CD4-positive, alpha-beta T cell treated with Interleukin-10 for 1 hour (primary cell): ENCODE measurements around the gene KCNG2.
"Not testable (repeated sequence)": the region's sequence is repeated elsewhere in the genome, so short reads cannot be mapped to it uniquely, and the experiment has no call there.

Source experiments
- DNase-seq: peaks from one replicate; pipeline ENCODE4 v3.0.0-alpha.2; 2020

Gene KCNG2, protein sequence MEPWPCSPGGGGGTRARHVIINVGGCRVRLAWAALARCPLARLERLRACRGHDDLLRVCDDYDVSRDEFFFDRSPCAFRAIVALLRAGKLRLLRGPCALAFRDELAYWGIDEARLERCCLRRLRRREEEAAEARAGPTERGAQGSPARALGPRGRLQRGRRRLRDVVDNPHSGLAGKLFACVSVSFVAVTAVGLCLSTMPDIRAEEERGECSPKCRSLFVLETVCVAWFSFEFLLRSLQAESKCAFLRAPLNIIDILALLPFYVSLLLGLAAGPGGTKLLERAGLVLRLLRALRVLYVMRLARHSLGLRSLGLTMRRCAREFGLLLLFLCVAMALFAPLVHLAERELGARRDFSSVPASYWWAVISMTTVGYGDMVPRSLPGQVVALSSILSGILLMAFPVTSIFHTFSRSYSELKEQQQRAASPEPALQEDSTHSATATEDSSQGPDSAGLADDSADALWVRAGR

DNA sequence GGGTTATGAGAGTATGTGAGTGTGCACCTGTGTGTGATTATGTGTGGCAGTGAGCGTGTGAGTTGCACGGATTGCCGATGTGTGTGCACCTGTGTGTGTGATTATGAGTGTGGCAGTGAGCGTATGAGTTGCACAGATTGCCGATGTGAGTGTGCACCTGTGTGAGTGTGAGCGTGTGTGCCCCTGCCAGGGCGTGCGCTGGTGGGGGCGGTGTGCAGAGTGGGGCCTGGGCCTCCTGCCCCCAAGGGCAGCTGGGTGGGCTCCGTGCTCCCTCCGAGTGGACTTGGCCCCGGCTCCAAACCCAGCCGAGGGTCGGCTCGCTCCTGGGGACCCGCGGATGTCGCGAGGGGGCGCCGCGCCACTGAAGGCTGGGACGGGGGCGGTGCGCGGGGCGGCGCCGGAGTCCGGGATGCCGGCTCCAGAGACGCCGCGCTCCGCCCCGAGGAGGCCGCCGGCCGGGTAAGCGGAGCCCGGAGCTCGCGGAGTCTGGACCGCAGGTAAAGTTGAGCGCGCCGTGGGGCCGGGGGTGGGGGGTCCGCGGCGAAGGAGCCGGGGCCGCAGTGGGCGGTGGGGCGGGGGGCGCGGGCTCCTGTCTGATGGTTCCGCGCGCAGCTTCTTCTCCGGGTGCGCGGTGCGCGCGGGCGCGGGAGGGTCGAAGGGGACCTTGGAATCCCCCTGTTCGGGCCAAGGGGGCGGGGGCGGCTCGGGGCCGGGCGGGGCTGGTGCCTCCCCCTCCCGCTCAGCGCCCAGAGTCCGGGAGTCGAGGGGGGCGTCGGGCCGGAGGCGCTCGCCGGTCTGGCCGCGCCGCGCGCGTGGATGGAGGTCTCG lies at the start of gene KCNG2:
TSS of gene KCNG2 (plus strand) at position 421 of the 828 bp plus-strand sequence. CDS start 65,730 bp downstream, outside the sequence.
- no peak for DNase-seq

DNA sequence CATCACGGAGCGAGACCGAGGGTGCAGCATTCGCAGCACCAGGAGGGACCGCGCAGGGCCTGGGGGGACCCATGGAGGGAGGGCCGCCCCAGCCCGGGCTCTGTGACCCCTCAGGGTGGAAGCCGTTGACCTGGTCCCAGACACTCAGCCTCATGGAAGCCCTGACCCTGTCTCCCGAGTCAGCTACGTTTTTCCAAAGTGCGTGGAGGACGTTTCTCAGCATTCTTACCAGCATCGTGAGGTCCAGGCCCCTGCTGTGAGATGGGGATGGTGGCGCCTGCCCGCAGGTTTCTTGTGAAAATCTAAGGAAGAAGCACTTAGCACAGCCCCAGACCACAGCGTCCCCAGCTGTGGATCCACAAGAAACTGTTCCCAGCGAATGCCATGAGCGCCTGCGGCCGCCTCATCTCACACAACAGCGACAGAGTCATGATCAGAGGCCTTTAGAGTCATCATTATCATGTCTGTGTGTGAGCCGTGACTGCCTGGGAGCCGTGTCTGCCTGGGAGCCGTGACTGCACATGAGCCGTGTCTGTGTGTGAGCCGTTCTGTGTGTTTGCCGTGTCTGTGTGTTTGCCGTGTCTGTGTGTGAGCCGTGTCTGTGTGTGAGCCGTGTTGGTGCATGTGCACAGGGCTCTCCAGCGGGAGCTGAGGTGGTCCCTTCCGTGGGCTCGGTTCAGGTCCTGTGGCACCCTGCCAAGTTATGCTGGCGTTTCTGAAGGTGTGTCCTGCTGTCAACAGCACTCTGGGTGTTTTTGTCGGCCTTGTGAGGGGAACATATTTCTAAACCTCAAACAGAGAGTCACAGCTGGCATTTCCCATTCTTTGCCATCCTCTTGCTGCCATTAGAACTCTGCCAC lies 49.2 kb upstream of the KCNG2 start:
- DNase-seq, result no peak

DNA sequence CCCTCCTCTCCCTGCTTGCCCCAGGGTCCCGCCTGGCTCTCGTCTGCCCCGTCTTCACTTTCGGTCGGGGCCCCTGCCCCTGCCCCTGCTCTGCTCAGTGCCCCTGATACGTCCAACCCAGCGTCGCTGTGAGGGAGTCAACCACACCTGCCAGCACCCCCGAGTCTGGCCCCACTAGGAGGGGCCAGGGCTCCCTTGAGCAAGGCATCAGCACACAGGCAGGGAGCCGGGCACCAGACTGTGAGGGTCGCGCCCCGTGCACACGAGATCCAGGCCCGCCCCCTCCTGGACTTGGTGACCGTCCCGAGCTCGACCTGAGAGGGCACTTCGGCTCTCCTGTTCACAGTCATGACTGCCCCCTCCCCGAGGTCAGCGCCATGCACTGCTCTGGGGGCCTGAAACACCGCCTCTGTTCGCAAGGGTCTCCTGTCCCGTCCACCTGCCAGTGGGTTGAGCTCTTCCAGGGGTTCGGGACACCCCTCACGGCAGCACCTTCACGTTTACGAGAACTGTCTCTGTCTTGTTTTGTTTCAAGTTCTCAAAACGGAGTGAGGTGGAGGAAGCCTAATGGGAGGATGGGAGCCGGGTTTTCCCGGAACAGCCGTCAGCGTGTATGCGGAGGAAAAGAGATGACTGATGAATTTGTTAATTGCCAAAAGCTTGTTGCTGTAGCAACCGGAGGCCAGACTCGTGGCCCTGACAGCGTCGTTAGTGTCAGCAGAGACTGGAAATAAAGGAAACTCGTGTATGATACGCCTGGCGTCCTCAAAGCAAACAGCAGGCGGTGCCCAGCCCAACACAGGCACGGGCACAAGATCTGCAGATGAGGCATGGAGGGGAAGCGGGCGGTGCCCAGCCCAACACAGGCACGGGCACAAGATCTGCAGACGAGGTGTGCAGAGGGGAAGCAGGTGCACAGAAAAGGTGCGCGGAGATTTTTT lies 48.2 kb upstream of the KCNG2 start:
- DNase-seq, result no peak

DNA sequence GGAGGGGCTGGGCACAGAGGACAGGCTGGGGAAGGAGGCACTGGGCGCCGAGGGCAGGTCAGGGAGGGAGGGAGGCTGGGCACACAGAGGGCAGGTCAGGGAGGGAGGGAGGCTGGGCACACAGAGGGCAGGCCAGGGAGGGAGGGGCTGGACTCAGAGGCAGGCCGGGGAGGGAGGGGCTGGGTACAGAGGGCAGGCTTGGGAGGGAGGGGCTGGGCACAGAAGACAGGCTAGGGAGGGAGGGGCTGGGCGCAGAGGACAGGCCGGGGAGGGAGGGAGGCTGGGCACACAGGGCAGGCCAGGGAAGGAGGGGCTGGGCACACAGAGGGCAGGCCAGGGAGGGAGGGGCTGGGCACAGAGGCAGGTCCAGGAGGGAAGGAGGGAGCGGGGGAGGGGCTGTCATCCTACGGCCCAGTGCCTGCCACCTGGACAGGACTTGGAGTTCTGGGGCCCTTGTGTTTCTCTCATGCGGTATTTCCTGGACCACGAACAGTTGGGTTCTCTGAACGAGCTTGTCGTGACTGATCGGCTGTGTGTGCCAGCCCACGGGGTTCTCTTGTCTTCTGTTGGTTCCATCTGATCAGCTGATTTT lies 46.7 kb upstream of the KCNG2 start:
- no peak for DNase-seq

DNA sequence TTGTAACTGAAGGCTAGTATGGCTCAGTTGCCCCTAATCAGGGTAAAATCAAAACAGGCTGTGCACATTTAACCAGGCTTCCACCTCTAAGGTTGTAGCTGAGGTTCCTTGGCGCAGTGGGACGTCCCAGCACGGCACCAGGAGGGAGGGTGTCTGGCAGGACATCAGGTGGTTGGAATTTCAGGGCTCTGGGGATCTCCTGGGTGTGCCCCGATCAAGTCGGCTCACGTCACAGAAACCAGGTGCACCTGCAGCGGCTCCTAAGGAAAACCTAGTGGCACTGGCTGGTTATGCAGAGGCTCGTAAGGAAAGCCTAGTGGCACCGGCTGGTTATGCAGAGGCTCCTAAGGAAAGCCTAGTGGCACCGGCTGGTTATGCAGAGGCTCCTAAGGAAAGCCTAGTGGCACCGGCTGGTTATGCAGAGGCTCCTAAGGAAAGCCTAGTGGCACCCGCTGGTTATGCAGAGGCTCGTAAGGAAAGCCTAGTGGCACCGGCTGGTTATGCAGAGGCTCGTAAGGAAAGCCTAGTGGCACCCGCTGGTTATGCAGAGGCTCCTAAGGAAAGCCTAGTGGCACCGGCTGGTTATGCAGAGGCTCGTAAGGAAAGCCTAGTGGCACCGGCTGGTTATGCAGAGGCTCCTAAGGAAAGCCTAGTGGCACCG lies 45.7 kb upstream of the KCNG2 start:
- not testable (repeated sequence) for DNase-seq

DNA sequence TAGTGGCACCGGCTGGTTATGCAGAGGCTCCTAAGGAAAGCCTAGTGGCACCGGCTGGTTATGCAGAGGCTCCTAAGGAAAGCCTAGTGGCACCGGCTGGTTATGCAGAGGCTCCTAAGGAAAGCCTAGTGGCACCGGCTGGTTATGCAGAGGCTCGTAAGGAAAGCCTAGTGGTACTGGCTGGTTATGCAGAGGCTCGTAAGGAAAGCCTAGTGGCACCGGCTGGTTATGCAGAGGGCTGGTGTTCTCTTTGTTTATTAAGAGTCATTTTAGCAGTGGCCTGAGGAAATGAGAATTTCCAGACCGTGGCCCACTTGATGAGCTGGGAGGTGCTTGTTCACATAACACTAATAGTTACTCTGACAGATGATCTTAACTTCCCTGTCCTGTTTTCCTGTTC lies 44.8 kb upstream of the KCNG2 start:
- not testable (repeated sequence) for DNase-seq

DNA sequence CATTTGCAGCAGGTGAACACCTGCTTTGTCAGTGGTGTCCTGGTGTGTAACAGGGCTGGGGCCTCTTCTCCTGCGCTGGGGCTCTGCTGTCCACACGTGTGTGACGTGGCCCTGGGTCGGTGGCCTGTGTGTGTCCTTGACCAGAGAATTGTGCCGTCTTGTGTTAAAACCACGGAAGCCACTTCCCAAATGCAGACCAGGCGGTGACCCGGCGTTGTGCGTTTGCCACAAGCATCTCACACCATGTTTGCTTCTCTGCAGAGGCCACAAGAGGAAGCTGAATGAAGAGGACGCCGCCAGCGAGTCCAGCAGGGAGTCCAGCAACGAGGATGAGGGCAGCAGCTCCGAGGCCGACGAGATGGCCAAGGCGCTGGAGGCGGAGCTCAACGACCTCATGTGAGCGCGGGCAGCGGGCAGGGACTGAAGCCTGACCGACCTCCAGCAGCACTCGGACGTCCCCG lies 44.3 kb upstream of the KCNG2 start:
- no peak for DNase-seq

DNA sequence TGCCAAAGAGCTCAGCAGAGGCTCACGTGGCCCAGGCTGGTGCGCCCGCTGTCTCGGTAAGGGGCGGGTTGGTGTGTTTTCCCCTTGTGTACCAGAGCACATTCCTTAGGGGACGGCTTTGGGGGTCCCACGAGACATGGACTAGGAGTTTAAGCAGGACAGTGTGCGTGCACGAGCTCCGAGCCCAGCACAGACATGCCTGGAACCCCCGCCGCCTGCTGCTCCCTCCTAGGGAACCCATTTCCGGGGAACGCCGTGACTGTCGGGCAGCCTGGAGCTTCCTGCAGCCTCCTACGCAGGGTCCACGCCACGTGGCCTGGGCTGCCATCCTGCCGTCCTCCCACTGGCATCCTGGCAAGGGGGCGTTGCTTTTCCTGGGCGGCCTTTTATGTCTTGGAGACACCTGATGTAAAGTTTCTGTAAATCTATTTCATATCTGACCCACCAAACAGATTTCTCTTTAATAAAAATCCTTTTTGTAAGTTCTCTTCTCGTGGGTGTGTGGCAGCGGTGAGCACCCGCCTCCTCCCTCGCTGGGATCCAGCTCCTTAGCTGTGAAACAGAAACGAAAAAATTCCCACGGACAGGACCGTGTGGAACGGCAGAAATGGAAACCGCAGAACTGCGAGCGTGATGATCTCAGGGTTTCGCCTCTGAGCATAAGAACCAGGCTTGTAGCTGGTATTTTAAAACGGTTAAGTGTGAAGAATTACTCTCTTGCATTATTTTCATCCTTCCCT lies 43.5 kb upstream of the KCNG2 start:
- no peak for DNase-seq

DNA sequence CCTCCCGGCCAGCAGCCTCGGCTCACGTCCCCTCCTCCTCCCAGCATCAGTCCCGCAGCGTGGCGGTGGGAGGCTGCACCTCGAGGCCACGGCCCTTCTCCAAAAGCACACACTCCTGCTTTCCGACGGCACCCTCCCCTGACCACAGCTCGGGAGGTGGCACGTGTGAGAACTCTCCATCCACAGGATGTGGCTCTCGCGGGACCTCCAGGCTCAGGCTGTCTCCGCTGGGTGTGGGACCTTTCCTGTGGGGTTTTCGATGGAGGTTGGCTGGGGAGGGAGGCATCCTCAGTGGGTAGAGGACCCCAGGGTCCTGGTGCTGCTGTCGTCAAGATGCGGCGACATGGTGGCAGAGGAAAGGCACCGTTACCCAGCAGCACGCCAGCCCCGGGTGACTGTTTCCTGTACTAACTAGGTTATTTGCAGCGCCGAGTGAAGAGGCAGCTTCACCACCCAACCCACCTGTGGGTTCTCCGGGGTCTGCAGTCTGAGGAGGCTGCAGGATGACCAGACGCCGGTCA lies 42.8 kb upstream of the KCNG2 start:
- DNase-seq, result no peak

DNA sequence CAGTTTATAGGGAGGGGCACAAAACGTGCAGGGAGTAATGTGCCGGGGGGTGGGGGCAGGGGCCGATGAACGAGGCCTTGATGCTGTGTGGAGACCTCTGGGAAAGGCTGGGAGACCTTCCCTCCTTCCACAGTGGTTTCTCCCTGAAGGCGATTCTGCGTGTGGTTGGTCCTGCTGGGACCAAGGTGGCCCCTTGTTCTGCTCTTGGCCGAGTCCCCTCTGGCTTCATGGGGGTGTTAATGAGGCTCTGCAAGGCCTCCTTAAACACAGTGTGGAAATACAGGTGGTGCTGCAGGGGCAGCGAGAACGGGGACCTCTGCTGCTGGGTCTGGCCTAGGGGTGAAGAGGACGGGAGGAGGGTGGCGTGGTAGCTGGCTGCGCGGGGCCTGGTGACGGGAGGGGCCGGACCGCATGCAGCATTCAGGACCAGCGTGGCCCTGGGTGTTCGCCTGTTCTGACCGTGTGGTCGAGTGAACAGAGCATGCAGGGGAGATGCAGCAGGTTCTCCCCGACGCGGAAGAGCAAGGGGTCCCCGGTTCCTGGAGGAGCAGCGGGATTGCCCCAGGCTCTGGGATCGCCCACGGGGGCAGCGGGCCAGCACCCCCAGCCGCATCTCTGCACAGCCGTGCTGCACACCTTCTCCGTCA lies 42.1 kb upstream of the KCNG2 start:
- DNase-seq, result no peak

DNA sequence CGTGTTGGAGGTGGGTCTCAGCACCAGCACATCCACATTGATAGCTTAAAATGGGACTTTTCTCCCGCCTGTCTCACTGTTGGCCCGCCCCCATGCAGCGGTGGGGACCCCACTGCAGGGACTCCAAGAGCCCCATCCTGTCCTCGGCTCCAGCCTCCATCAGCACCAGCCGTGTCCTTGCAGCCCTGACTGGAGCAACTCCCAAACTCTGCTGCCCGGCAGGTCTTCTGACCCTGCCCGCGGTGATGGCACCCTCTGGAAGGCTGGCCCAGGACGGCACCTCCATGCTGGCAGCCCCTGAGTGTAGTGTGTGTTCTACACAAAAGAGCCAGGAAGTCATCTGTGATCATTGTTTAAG lies 41.6 kb upstream of the KCNG2 start:
- no peak for DNase-seq

DNA sequence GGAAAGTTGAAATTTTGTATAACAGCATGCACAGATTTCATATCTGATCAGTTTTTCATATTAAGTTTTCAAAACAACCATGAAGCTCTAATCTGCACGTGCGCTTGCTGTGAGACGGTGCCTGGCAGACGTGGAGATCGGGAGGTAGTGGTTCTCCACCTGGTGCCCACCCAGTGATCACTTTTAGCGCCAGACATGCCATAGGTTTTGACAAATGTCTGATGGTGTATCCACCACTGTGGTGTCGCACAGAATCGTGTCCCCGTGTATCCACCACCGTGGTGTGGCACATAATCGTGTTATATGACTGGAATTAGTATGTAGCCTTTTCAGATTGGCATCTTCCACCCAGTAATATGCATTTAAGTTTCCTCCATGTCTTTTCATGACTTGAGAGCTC lies 40.9 kb upstream of the KCNG2 start:
- no peak for DNase-seq

DNA sequence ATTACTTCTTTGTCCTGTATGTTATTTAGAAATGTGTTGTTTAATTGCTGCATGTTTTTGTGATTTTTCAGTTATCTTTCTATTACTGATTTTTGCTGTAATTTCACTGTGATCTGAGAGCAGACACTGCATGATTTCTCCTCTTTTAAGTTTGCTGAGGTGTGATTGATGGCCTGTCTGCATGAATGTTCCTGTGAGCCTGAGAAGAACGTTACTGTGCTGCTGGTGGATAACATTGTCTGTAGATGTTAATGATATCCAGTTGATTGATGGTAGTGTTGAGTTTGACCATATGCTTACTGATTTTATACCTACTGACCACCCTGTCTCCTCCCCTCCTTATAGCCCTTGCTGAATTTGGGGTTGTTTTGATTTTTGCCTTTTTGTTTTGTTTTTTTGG lies 37.4 kb upstream of the KCNG2 start:
- no peak for DNase-seq

DNA sequence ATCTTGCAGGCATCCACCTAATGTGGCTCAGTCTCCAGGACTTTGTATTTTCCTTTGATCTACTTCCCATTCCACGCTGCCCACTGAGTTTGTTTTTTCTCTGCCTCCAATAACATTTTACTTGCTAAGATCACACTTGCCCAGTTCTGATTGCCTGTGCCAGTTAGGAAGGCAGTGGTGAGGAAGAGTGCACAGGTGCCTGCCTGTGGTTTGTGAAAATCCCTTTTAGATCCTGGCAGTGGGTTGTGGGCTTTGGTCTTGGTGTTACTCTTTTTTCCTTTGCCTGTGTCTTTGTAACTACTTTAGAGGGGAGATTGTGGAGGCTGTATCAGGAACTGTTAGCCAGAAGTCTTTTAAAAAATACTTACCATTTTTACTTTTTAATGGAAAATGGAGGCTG lies 36.9 kb upstream of the KCNG2 start:
- DNase-seq, result no peak

DNA sequence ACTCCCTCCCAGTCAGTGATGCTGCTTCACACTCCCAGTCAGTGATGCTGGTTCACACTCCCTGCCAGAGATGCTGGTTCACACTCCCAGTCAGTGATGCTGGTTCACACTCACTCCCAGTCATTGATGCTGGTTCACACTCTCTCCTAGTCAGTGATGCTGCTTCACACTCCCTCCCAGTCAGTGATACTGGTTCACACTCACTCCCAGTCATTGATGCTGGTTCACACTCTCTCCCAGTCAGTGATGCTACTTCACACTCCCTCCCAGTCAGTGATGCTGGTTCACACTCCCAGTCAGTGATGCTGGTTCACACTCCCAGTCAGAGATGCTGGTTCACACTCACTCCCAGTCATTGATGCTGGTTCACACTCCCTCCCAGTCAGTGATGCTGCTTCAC lies 34.3 kb upstream of the KCNG2 start:
- DNase-seq, result no peak

DNA sequence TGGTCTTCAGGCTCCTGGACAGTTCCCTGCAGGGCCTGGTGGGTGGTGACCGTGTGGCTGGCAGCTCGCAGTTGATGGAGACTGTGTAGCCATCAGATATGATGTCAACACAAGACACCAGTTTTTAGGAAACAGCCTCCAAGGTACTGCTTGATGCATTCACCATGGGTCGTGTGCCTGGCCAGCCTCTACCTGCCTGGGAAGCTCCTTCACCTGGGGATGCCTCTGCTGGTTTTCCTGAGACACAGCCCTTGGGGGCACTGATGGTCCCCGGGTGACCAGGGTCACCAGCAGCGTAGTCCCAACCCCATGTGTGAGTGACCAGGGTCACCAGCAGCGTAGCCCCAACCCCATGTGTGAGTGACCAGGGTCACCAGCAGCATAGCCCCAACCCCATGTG lies 33.6 kb upstream of the KCNG2 start:
- no peak for DNase-seq

DNA sequence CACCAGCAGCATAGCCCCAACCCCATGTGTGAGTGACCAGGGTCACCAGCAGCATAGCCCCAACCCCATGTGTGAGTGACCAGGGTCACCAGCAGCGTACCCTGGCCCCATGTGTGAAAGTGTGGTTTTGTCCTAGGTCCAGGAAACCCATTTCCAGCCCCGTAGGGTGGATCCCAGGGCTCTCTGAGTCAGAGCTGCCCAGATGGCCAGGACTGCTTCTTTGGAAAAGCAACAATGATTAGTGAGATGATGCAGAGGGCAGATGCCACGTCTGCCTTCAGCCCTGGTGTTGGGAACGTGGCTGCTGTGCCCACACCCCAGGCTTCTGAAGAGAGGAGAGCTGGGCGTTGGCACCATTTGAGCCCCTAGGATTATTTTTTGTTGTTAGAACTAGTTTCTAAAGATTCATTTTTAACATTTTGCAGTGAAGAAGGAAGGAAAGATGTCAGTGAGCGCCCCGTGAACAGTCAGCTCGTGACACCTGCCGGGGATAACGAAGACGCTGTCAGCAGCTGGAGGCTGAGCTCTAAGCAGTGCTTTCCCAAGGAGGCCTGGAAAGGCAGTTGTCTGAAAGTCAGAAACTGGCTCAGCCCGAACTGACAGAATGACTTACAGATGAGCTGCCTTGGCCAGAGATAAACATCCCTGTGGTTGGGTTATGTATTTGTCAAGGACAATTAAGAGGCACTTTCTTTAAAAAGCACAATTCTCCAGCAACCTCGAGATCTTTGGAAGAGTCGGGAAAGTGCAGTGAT lies 32.1 kb upstream of the KCNG2 start:
- no peak for DNase-seq

DNA sequence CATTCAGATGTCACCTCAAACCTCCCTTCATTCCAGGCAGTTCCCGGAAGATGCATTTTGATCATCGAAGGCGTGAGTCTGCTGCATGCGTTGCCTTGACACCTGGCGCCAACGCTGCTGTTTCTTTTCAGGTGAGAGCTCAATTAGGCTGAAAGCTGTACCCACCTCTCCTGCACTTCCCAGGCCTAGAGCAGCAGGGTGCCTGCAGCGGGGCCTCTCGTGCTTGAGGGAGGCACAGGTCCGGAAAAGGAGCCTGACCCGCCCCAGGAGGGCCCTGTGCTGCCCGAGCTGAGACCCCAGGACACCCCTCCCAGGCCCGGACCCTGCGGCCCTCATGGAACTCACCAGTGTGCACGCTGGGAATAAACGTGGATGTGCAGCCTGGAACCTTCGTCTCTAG lies 31.4 kb upstream of the KCNG2 start:
- DNase-seq, result no peak

DNA sequence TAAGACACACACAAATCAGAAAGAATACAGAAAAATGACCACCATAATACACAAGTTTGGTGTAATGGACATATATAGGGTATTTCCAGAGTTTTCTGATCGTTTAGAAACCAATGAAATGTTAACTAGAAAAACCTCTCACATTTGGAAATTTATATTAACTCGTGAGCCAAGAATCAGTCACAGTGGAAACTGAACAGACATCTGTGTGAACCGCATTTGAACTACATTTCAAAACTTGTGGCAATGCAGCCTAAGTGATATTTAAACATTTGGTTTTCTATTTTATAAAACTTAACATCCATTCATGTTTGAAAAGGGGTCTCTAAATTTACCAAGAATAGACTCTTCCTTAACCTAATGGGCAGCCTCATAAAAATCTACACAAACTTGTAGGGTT lies 29.0 kb upstream of the KCNG2 start:
- DNase-seq, result no peak
